Measurements from ENCODE around the gene PHLDB2. TPM values are rescaled to one million over a fixed set of nuclear protein-coding genes. Genes with fewer than 3 reads are reported as not detected.

PHLDB2 gene
- polyA plus RNA-seq, 2 of the 4 experiments (the other 2 are of a cell fraction) = 39.5 to 50.6 TPM

GRCh38 chr3:111980716-111981456 is 121.8 kb downstream of the PHLDB2 start (continued):
- TF ChIP-seq SMC3 (IDR thresholded peaks at IDR 0.05) (no peak), USF2 (IDR thresholded peaks at IDR 0.05) (no peak), CHD2 (IDR thresholded peaks at IDR 0.05; ENCODE audit: low read length, partially characterized antibody) (no peak)

GRCh38 chr3:111981457-111981763 is 122.3 kb downstream of the PHLDB2 start:
- Histone ChIP-seq H3K4me1 (peaks cover 26% of the 10 kb centered on the region), H3K4me2 (peak overlapping the region; percentile 79), H3K27ac (no peak overlapping the region), H3K4me3 (no peak overlapping the region), H3K9me3 (no peaks in the 10 kb centered on the region)
- no peak for DNase-seq (ENCODE audit: low read depth in 1 of 2, low spot score in 1 of 2)
- 42% methylated on average over 3 of the region's 3 CpGs for WGBS (ENCODE audit: missing lambda C conversion rate)
- TF ChIP-seq SMC3 (IDR thresholded peaks at IDR 0.05) = no peak
- TF ChIP-seq E2F6 (IDR thresholded peaks at IDR 0.05; ENCODE audit: borderline replicate concordance, low read depth) = no peak
- TF ChIP-seq RCOR1 (IDR thresholded peaks at IDR 0.05; ENCODE audit: low read depth, low read length) = no peak
- no peak for TF ChIP-seq CBX8 (IDR thresholded peaks at IDR 0.05)
- TF ChIP-seq KDM5A (IDR thresholded peaks at IDR 0.05) = no peak
- TF ChIP-seq MAX (IDR thresholded peaks at IDR 0.05) = no peak
- no peak for TF ChIP-seq SREBF2 (IDR thresholded peaks at IDR 0.05)
- no peak for TF ChIP-seq FOSB (CRISPR knock-in tag; IDR thresholded peaks at IDR 0.05)
- no peak for TF ChIP-seq FOSL2 (IDR thresholded peaks at IDR 0.05)
- TF ChIP-seq FOSL2 (CRISPR knock-in tag; IDR thresholded peaks at IDR 0.05) = no peak
- TF ChIP-seq GATA3 (IDR thresholded peaks at IDR 0.05; ENCODE audit: borderline replicate concordance) = no peak
- TF ChIP-seq REST (IDR thresholded peaks at IDR 0.05) = no peak
- POLR2A ChIA-PET = no interaction called here
- no peak for ATAC-seq
- CTCF ChIA-PET = interaction anchor here (1.2 to 6.8 kb wide), 7 partner anchors 15 to 264 kb away, joined by 3 to 45 read pairs (median 5); no protein-coding TSS in a partner anchor
- FAIRE-seq = no peak

GRCh38 chr3:111984636-111985298 is 125.7 kb downstream of the PHLDB2 start:
- TF ChIP-seq HDAC2 (IDR thresholded peaks at IDR 0.05) = no peak
- TF ChIP-seq EHMT2 (IDR thresholded peaks at IDR 0.05; ENCODE audit: low read depth) = no peak
- TF ChIP-seq EP300 (IDR thresholded peaks at IDR 0.05) = no peak
- TF ChIP-seq FOSL2 (IDR thresholded peaks at IDR 0.05) = no peak
- TF ChIP-seq FOSL2 (CRISPR knock-in tag; IDR thresholded peaks at IDR 0.05) = no peak
- TF ChIP-seq ZNF302 (CRISPR knock-in tag; IDR thresholded peaks at IDR 0.05) = no peak
- TF ChIP-seq NPAS2 (CRISPR knock-in tag; IDR thresholded peaks at IDR 0.05; ENCODE audit: borderline replicate concordance) = no peak
- no peak for TF ChIP-seq CHD2 (IDR thresholded peaks at IDR 0.05; ENCODE audit: low read length, partially characterized antibody)
- TF ChIP-seq ZC3H11A (IDR thresholded peaks at IDR 0.05) = no peak
- no peak for TF ChIP-seq SREBF2 (IDR thresholded peaks at IDR 0.05)
- no peak for TF ChIP-seq HOXB5 (CRISPR knock-in tag; IDR thresholded peaks at IDR 0.05)
- no peak for TF ChIP-seq RFX5 (IDR thresholded peaks at IDR 0.05)
- TF ChIP-seq PBX3 (IDR thresholded peaks at IDR 0.05) = no peak
- Histone ChIP-seq H3K4me2 (no peak overlapping the region), H3K27ac (no peak overlapping the region), H3K4me3 (no peak overlapping the region), H3K9me3 (no peaks in the 10 kb centered on the region), H3K4me1 (peaks cover 26% of the 10 kb centered on the region)
- POLR2A ChIA-PET = no interaction called here
- DNase-seq (ENCODE audit: low read depth in 1 of 2, low spot score in 1 of 2) = no peak
- FAIRE-seq = peak; percentile 13
- WGBS (ENCODE audit: missing lambda C conversion rate) = 92% methylated on average over 2 of the region's 2 CpGs
- ATAC-seq = no peak
- CTCF ChIA-PET = interaction anchor here (0.8 to 3.0 kb wide), 3 partner anchors 29 to 268 kb away, joined by 3 to 18 read pairs (median 6); no protein-coding TSS in a partner anchor
